ENCODE measurements around the gene FKBP6.

DNA sequence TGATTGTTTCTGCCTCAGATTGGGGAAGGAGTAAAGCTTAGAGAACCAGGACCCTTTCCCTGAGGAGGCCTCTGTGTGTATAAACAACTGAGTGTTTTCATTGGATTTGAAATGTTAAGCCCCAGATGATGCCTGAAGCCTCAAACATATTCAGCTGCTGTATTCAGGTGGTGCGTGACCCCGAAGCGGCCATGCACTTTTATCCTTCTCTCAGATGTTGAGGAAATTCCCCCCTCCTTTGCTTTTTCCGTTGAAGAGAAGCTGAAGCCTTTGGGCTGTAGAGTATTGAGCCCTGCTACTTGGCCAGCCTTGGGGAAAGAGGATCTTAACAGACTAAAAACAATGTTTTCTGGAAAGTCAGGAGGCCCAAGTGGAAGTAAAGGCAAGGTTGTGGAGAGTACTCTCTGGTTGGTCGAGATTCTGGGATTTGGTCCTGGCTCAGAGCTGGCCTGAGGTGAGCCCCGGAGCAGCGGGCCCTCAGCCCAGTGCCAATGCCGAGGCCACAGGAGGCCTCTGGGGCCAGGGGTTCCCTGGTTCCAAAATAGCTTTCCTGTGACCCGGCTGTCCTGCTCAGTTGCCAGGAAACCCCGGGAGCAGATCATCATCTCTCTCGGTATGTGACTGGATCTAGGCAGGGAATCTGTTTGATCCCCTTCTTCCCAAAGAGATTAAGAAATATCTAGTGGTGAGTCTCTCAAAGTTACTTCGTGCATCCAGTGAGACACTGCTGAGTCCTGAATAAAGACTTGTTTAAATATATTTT lies 22.5 kb downstream of the FKBP6 start:
- TF ChIP-seq, protein P1, sequence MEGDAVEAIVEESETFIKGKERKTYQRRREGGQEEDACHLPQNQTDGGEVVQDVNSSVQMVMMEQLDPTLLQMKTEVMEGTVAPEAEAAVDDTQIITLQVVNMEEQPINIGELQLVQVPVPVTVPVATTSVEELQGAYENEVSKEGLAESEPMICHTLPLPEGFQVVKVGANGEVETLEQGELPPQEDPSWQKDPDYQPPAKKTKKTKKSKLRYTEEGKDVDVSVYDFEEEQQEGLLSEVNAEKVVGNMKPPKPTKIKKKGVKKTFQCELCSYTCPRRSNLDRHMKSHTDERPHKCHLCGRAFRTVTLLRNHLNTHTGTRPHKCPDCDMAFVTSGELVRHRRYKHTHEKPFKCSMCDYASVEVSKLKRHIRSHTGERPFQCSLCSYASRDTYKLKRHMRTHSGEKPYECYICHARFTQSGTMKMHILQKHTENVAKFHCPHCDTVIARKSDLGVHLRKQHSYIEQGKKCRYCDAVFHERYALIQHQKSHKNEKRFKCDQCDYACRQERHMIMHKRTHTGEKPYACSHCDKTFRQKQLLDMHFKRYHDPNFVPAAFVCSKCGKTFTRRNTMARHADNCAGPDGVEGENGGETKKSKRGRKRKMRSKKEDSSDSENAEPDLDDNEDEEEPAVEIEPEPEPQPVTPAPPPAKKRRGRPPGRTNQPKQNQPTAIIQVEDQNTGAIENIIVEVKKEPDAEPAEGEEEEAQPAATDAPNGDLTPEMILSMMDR (IDR thresholded peaks at IDR 0.05), result no peak
- no peak for TF ChIP-seq POLR2A (IDR thresholded peaks at IDR 0.05)

Data from right lobe of liver (tissue), 4 donors.